Nephron (organoid): ENCODE results near the gene MAP3K6.

Experiments used
- H3K27ac Mint-ChIP-seq, 3 experiments: 2 replicates each; pipeline ENCODE4 v1.8.0; 2020; ENCODE audit warnings: mixed read lengths in 3 of 3, mild to moderate bottlenecking in 2 of 3, moderate library complexity in 1 of 3
- H3K27me3 Mint-ChIP-seq: 2 replicates; pipeline ENCODE4 v1.8.0; 2021; ENCODE audit warnings: low read depth, mild to moderate bottlenecking, moderate library complexity, mixed read lengths
- H3K36me3 Mint-ChIP-seq: 2 replicates; pipeline ENCODE4 v1.8.0; 2020; ENCODE audit warnings: low read depth, mixed read lengths
- H3K4me1 Mint-ChIP-seq: 2 replicates; pipeline ENCODE4 v1.8.0; 2020; ENCODE audit warnings: mixed read lengths
- H3K4me3 Mint-ChIP-seq, 3 experiments: 2 replicates each; pipeline ENCODE4 v1.8.0; 2020; ENCODE audit warnings: mild to moderate bottlenecking in 3 of 3, mixed read lengths in 3 of 3, moderate library complexity in 2 of 3
- H3K9me3 Mint-ChIP-seq: 2 replicates; pipeline ENCODE4 v1.8.0; 2020; ENCODE audit warnings: mixed read lengths
- CTCF ChIP-seq, 3 experiments: fragments of 200-600 bp; sonication (generic); IDR thresholded peaks; one replicate each; pipeline ENCODE4 v1.5.0; 2021; ENCODE audit warnings: antibody characterized with exemption in 3 of 3; ENCODE audit not compliant: unreplicated experiment in 3 of 3

Gene MAP3K6

GRCh38 chr1:27372808-27373690 lies 6.3 kb upstream of the MAP3K6 start:
- Mint-ChIP-seq H3K36me3 (no peaks in the 10 kb centered on the region), H3K27ac (peak overlapping the region in 2 of 3 experiments; percentile 60 to 80), H3K9me3 (no peaks in the 10 kb centered on the region), H3K4me1 (peaks cover 11% of the 10 kb centered on the region), H3K27me3 (peaks cover 11% of the 10 kb centered on the region), H3K4me3 (no peak overlapping the region)
- peak in 2 of 3 experiments; percentile 8 to 20 for TF ChIP-seq CTCF (IDR thresholded peaks at IDR 0.05; ENCODE audit: unreplicated experiment in 3 of 3)

DNA sequence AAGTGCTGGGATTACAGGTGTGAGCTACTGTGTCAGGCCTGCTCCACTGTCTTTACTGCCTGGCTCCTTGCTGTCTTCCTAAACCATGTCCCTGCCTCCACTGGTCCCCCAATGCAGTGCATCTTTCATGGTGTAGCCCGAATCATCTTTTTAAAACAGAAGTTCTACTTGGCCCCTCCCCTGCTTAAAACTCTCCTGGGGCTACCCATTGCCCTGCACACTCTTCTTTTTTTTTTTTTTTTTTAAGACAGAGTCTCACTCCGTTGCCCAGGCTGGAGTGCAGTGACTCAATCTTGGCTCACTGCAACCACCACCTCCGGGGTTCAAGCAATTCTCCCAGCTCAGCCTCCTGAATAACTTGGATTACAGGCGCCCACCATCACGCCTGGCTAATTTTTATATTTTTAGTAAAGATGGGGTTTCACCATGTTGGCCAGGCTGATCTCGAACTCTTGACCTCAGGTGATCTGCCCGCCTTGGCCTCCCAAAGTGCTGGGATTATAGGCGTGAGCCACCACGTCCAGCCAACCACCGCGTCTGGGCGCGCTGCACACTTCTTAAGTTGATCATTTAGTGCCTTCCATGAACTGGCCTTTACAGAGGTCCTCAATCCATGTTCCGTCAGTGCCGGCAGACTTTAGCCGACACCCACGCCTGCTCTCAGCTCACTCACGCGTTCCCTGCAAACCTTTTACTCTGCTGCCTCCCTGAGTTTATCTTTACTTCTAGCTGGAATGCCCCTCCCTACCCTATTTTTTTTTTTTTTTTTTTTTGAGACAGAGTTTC lies 5.5 kb upstream of the MAP3K6 start:
- H3K4me3 Mint-ChIP-seq: peak overlapping the region in 2 of 3 experiments; percentile 0 to 52
- peaks cover 13% of the 10 kb centered on the region for H3K27me3 Mint-ChIP-seq
- no peak for TF ChIP-seq CTCF (IDR thresholded peaks at IDR 0.05; ENCODE audit: unreplicated experiment in 3 of 3)
- peak overlapping the region; percentile 60 to 80 (median 74) for H3K27ac Mint-ChIP-seq
- H3K9me3 Mint-ChIP-seq: no peaks in the 10 kb centered on the region
- H3K4me1 Mint-ChIP-seq: peaks cover 13% of the 10 kb centered on the region
- H3K36me3 Mint-ChIP-seq: no peaks in the 10 kb centered on the region

DNA sequence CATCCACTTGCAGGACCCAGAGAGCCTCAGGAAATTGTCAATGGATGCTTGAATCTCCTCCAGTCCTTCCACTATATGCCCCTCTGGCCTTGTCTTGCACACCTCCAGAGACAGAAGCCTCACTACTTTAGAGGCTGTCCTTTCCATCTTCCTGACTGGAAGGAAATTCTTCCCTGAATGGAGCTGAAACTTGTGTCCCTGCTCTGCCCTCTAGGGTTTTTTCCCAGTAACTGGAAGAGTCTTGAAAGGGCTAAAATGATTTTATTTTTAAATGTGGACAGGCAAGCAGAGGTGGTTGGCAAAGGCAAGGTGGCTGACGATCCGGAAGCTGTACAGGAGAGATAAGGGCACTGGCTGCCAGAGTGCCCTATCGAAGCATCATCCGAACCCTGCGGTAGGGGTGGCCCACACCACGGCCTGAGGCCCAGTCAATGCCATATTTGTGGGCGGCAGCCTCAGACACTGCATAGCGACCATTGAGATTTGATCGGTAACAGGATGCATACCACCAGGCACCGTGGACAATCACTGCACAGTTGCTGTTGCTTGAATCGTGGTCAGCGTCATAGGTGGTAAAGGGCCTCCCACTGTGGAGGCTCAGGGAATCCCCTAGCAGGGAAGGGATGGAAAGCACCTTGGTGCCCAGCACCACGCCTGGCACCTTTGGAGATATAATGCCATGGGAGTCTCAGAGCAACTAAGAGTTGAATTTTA lies 2.3 kb upstream of the MAP3K6 start:
- H3K4me1 Mint-ChIP-seq: peaks cover 28% of the 10 kb centered on the region
- H3K9me3 Mint-ChIP-seq: no peaks in the 10 kb centered on the region
- peaks cover 5% of the 10 kb centered on the region for H3K27me3 Mint-ChIP-seq
- no peaks in the 10 kb centered on the region for H3K36me3 Mint-ChIP-seq
- peak in 2 of 3 experiments; percentile 24 to 27 for TF ChIP-seq CTCF (IDR thresholded peaks at IDR 0.05; ENCODE audit: unreplicated experiment in 3 of 3)
- H3K27ac Mint-ChIP-seq: peak overlapping the region in 2 of 3 experiments; percentile 48 to 82
- H3K4me3 Mint-ChIP-seq: peak overlapping the region; percentile 70 to 85 (median 82)

DNA sequence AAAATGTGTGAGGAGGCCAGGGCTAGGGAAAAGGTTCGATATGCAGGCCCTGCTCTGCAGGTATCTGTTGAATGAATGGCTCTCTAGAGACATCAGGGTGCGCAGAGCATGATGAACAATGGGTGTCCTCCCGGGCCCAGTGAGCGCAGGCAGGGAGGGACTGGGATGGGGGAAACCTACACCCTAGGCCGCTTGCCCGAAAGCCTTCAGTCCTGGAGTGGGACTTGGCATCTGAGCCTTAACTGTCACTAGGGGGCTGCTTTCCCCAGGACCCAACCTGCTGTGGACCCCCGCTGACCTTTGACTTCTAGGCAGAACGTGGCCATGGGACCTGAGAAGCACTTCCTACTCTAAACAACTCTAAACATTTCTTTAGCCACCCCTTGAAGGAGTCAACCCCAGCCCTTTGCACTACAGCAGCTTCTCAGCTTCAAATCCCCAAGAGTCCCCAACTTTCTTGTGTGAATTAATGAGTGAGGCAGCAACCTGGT lies 444 bp upstream of the MAP3K6 start:
- peak overlapping the region; percentile 83 to 86 (median 85) for H3K4me3 Mint-ChIP-seq
- TF ChIP-seq CTCF (IDR thresholded peaks at IDR 0.05; ENCODE audit: unreplicated experiment in 3 of 3): no peak
- H3K27ac Mint-ChIP-seq: peak overlapping the region; percentile 70 to 85 (median 83)
- H3K9me3 Mint-ChIP-seq: no peaks in the 10 kb centered on the region
- peaks cover 23% of the 10 kb centered on the region for H3K4me1 Mint-ChIP-seq
- no peaks in the 10 kb centered on the region for H3K36me3 Mint-ChIP-seq
- H3K27me3 Mint-ChIP-seq: peaks cover 4% of the 10 kb centered on the region

GRCh38 chr1:27366113-27366410 lies 699 bp downstream of the MAP3K6 start:
- Mint-ChIP-seq H3K4me1 (peaks cover 23% of the 10 kb centered on the region), H3K27me3 (peaks cover 7% of the 10 kb centered on the region), H3K36me3 (no peaks in the 10 kb centered on the region), H3K9me3 (no peaks in the 10 kb centered on the region), H3K4me3 (peak overlapping the region; percentile 88 to 93 (median 91)), H3K27ac (peak overlapping the region; percentile 87 to 92 (median 88))
- TF ChIP-seq CTCF (IDR thresholded peaks at IDR 0.05; ENCODE audit: unreplicated experiment in 3 of 3): no peak
